HG02885 (cell line): Measurements from ENCODE around the gene ERCC1.

Experiments
- ATAC-seq: cut with Tn5 transposase; IDR thresholded peaks from one replicate; pipeline ENCODE4 v1.9.1; 2021; ENCODE audit warnings: mild to moderate bottlenecking; ENCODE audit not compliant: unreplicated experiment, poor library complexity

The ERCC1 gene

GRCh38 chr19:45407091-45407375, 16.7 kb downstream of the ERCC1 start:
- ATAC-seq, result no peak

DNA sequence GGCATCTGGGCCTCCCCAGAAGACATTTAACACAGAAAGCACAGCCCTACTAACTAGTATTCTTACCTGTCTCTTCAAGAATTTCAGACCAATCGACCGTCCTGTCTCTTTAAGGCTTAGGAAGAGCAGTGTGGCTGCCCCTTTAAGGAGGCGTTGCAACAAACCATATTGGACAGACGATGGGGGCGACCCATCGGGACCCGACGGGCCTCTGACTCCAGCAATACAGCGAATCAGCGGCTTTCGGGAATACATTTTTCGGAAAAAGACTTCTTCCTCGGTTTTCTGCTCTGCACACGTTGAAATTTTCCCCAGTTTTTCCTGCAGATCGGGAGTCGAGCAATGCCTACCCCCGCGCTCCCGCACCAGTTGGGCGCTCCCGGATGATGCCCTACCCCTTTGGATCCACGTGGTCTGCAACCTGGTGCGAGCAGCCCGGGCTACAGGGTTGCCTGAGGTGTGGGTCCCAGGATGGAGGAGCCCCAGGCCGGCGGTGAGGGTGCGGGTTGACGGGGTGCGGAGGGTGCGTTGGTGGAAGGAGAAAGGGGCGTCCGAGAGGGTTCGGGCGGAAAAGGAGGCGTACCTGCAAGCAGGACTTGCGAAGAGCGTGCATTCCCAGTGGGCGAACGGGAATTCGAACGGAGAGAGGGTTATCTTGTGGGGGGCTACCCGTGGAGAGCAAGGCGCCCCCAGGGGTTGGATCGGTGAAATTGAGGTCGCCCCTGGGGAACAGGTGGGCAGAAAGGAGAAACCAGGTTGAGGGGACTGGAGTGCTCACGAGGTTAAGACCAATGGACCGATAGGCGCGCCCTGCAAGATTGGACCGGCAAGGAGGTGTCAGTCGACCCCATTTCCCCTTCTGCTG, 17.3 kb downstream of the ERCC1 start, which contains the start of gene POLR1G:
POLR1G (plus strand) TSS at position 419 of the 865 bp plus-strand sequence; CDS start at position 472, 53 bp downstream.
- ATAC-seq, result peak; percentile 77

GRCh38 chr19:45405435-45406225, 18.1 kb downstream of the ERCC1 start:
- ATAC-seq, result peak; percentile 58

DNA sequence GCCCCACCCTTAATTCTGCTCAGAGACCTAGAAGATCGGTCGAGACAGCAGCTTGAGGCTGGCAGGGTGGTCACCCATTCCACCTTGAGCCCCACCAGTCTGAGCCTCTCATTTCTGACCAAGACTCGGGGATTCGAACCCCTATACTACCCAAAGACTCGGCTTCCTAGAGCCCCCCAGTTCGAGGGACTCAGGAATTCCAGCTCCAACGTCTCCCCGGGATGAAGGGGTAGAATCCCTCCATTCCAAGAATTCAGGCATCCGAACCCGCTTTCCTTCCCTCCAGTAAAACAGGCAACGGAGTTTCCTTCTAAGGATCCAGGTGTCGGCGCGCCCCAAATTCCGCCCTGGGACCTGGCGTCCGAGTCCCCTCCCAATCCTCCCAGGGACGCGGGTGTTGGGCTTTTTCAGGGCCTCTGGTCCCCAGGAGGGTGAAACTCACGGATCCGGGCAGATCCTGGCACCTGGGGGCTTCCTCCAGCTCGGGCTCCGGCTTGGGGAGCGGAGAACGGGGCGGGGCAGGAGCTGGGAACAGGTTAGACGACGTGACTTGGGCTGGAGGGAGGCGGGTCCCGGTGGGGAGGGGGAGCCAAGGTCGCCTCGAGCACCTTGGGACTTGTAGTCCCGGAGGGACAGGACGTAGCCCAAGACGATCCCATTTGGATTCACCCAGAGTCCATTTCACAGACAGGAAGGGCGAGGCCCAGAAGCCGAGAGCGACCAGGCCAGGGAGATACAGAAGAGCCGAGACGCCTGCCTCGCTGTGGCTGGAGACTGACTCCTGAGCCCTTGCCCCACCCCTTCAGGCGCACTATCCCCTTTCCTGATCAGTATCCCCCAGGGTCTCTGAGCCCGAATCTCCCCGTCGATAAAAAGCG, 18.9 kb downstream of the ERCC1 start, which contains the start of gene PPP1R13L:
PPP1R13L (minus strand) TSS at position 513 of the 878 bp plus-strand sequence. CDS start 6,751 bp downstream, outside the sequence.
- ATAC-seq, result no peak

DNA sequence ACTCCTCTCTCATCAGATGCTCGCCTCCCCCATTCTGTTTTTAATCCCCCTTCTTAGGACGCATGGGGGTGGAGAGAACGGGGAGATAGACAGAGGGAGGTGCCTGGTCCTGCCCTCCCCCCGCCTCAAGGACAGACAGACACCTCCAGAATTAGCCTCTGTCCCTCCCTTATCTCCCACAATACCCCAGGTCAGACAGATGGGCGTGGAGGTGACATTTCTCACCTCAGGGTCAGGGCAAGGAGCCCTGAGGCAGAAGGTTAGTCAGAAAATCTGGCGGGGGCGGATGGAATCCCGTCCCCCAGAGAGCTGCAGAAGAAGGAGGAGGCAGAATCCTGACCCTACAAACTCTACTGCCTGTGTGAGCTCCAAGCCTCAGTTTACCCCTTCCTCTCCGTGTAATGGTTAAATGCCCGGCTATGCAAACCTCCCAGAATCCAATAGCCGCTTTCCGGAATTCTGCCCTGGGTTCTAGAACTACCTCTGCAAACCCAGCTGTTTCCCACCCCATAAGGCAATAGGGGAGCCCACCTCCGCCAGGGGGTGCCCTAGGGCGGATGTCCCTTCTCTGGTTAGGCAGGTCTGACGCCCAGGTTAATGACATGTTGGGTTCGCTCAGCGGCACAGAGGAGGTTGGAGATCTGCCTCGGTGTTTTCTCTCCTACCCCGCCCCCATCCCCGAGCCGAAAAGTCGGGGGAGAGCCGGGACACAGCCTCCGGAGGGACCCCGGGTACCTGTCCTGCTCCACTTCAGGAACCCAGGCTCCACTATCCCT, 19.7 kb downstream of the ERCC1 start:
- no peak for ATAC-seq

DNA sequence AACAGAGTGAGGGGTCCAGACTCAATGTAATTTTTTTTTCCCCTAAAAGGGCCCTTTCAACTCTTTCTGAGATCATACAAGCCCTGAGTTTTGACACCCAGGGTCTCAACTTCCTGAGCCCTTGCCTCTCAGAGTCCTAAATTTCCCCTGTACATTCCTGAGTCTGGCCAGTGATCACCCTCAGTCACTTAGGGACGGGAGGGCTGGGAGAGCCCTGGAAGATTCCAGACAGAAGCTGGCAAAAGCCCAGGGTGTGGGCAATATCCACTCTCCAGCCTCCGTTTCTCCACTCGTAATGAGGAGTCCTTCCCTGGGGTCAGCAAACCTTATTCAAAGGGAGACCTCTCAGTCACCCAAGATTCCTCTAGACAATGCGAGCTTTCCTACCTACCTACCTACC, 20.4 kb downstream of the ERCC1 start:
- no peak for ATAC-seq

GRCh38 chr19:45402298-45403061, 21.2 kb downstream of the ERCC1 start:
- no peak for ATAC-seq

GRCh38 chr19:45401815-45402214, 21.9 kb downstream of the ERCC1 start:
- no peak for ATAC-seq

- ATAC-seq, result no peak
Observed at GRCh38 chr19:45400192-45400591, 23.5 kb downstream of the ERCC1 start.

DNA sequence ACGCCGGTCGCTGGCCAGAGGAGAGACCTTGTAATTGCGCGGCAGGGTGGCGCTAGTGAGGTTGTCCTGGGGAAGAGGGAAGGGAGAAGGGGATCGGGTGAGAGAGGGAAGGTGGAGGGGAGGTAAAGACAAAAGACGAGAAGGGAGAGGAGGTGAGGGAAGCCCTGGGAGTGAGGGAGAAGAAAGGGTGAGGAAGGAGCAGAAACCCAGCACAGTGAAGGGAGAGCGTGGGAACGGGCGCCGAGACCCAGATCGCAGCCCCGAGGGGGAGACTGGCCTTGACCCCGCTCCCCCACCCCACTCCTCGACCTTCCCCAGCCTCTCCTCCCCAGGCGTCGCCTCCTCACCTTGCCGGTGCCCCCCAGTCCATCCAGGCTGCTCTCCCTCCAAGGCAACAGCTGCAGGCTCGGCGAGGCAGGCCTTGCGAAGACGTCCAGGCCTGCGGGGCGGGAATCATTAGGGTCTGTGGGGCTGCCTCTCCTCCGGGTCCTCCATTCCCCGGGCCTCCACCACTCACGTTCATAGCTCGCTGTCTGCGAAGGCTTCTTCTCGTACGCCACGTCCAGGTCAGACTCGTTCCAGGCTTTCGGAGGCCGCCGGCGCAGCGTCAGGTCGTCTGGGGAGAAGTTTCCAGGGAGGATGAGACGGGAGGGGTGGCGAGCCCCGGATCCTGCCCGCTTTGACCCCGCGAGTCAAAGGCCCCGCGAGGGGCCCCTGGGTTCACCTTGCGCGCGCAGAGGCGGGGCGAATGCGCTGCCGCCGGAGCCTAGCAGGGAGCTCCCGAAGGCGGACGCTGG, 27.7 kb downstream of the ERCC1 start:
- ATAC-seq, result no peak

DNA sequence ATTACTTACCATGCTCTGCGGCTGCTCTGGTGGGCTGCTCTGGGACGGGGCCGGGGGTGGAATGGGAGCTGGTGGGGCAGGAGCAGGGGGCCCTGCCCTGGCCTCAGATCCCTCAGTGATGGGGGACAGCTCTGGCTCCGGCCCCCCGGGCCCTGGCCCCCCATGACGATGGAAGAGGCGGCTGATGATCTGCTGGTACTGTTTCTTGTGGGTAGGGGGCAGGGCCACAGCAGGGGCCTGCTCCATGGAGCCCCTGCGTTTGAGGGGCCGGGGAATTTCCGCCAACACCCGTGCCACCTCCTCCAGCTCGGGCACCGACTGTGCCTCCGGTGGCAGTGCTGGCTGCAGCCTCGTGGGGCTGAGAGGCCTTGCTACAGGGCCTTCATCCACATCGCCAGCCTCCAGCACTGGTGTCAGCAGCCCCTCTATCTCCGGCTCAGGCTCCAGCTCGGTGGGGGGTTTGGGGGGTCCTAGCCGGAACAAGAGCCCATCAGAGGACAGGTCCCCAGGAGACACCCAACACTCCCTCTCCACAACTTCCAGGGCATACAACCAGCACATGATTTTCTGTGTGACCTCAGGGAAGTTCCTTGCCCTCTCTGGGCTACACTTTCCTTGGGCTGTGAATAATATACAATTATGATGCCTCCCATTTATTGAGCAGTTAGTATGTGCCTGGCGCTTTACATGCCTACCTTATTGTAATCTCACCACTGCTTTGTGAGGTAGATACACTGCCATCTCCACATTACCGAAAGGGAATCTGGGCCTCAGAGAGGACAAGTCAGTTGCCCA, 31.6 kb downstream of the ERCC1 start:
- no peak for ATAC-seq

DNA sequence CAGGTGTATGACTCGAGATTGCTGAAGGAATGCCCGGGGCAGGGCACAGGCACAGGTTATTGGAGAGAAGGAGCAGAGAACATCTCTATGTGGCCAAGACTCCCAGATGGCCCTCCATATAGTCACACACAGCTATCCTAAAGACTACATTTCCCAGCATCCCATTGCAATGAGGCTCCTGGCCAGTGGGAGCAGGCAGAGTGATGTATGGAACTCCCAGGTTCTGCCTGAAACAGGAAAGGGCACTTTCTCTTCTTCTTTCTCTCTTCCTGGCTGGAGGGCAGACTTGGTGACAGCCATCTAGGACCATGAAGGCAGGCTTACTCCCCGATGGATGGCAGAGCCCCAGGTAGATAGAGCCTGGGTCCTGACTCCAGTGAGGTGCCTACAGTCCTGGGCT, 32.4 kb downstream of the ERCC1 start:
- ATAC-seq, result no peak

DNA sequence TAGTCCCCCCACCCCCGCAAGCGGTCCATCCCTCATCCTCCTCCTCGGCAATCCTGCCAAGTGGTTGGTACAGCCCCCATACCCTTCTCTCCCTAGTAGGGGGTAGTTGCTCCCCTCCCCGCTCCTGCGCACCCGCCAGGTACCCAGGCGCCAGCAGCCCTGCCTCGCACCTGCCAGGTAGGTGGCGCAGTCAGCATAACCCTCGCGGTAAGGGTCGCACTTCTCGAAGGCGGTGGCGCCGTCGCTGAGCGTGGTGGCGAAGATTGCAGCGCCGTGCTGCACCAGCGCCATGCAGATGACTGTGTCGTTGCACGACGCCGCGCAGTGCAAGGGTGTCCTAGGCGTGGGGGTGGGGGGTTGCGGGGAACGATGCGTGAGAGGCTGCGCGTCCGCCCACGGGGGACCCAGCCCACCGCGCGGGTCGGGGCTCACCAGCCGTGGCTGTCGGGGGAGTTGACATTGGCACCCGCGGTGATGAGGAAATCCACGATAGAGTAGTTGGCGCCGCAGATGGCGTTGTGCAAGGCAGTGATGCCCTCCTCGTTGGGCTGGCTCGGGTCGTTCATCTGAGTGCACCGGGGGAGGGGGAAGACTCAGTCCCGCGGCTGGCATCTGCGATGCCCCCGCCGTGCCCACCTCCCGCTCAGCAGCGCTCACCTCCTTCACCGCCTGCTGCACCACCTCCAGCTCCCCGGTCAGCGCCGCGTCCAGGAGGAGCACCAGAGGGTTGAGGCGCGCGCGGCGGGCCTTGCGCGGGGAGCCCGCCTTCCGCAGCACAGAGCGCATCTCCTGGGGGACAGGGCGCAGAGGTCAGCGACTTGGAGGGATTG, 38.1 kb downstream of the ERCC1 start:
- no peak for ATAC-seq

DNA sequence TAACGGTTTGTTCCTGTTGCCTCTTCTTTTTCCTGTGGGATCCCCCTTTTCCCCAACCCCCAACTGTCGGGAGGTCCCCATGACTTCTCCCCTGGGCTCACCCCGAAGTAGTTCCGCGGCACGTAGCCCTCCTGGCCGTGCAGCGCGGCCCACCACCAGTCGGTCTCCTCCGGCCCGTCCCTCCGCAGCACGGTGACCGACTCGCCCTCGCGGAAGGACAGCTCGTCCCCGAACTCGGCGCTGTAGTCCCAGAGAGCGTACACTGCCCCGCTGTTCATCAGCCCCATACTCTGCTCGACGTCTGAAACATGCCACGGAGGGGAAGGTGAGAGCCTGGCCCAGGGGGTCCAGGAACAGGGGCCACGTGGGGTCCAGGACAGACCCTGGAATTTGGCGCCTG, 41.3 kb downstream of the ERCC1 start:
- no peak for ATAC-seq

DNA sequence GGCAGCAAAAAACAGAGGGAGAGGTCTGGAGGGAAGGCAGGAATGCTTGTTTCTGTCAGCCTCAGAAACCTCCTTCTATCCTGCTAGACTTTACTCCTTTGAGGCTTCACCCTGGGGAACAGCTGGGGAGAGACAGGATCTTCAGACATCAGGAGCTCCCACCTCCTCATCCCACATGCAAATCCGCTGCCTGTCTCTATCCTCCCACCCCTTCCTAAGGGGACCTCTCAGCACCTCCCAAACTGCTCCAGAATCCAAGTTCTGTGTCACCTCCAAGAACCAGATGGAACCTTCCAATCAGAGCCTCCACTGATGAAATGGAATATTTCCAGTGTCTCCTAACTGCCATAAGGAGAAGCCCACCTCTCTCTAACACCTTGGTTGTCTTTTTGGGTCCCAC, 43.6 kb downstream of the ERCC1 start:
- no peak for ATAC-seq

DNA sequence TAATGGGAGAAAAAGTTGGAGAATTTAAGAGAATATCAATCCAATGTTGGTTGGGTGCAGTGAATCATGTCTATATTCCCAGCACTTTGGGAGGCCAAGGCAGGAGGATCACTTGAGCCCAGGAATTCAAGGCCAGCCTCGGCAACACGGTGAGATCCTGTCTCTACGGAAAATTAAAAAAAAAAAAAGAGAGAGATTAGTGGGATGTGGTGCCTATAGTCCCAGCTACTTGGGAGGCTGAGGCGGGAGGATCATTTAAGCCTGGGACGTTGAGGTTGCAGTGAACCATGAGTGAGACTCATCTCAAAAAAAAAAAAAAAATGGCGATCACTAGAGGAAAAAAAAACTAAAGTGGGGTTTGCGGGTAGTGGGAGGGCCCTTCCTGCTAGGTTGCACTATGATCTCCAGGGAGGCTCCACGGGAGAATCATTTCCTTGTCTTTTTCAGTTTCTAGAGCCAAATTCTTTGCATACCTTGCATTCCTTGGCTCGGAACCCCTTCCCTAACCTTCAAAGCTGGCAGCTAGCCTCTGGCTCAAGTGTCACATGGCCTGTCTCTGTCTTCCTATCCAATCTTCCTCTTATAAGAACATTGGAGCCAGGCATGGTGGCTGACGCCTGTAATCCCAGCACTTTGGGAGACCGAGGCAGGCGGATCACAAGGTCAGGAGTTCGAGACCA, 47.5 kb downstream of the ERCC1 start:
- ATAC-seq, result no peak
